Omental fat pad (tissue), 4 donors: Measurements from ENCODE around the gene SURF1. TPM values are rescaled to one million over a fixed set of nuclear protein-coding genes. Genes with fewer than 3 reads are reported as not detected.
A peak's percentile ranks its signal among the peaks of the same experiment; 100 is the strongest.

Source experiments
- ATAC-seq: fragments of 150-250 bp; one replicate; pipeline ENCODE4 v1.9.1; 2016; ENCODE audit warnings: mild to moderate bottlenecking, moderate library complexity; ENCODE audit not compliant: low FRiP score
- DNase-seq: peaks from one replicate; pipeline ENCODE4 v3.0.0-alpha.2; 2019; ENCODE audit warnings: low spot score
- CTCF ChIP-seq, 3 donors: fragments of 450-650 bp; IDR thresholded peaks; one replicate each; pipeline ENCODE4 v1.5.1; 2016 to 2017; ENCODE audit warnings: antibody characterized with exemption in 3 of 3, mild to moderate bottlenecking in 3 of 3, moderate library complexity in 2 of 3
- total RNA-seq, 4 donors: library from RNA; depleted of rRNA; stranded (reverse); fragments of >200 nt; gene quantifications; one replicate each; pipeline ENCODE4 v1.1.0, GENCODE V29; 2016

SURF1 gene
- total RNA-seq, 4 donors from 2014 or later = 30.3 to 47.1 (median 41.1) TPM

- no peak for DNase-seq
- TF ChIP-seq CTCF (IDR thresholded peaks at IDR 0.05) = no peak
- ATAC-seq = no peak
These were observed 5.3 kb upstream of the SURF1 start for GRCh38 chr9:133361507-133362092.

- ATAC-seq (no peak), DNase-seq (no peak)
- TF ChIP-seq CTCF (IDR thresholded peaks at IDR 0.05) = no peak
These were observed 4.4 kb upstream of the SURF1 start for GRCh38 chr9:133360400-133361393.

GRCh38 chr9:133359399-133360175 lies 3.3 kb upstream of the SURF1 start:
- DNase-seq = no peak
- TF ChIP-seq CTCF (IDR thresholded peaks at IDR 0.05) = no peak
- ATAC-seq = no peak

DNA sequence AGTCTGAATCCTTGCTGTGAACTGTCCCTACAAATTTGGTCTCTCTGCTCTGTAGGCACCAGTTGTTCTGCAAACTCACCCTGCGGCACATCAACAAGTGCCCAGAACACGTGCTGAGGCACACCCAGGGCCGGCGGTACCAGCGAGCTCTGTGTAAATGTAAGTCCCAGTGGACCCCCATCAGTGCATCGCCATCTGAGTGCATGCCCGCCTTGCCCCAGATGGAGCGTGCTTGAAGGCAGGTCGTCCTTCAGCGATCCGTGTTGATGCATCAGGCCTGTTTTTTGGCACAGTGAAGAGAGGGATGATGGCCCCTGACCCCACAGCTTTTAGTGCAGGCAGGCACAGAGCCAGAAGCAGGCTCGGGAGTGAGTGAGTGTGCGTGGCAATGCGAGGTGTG lies 1.4 kb upstream of the SURF1 start:
- DNase-seq (no peak), ATAC-seq (no peak)
- no peak for TF ChIP-seq CTCF (IDR thresholded peaks at IDR 0.05)

DNA sequence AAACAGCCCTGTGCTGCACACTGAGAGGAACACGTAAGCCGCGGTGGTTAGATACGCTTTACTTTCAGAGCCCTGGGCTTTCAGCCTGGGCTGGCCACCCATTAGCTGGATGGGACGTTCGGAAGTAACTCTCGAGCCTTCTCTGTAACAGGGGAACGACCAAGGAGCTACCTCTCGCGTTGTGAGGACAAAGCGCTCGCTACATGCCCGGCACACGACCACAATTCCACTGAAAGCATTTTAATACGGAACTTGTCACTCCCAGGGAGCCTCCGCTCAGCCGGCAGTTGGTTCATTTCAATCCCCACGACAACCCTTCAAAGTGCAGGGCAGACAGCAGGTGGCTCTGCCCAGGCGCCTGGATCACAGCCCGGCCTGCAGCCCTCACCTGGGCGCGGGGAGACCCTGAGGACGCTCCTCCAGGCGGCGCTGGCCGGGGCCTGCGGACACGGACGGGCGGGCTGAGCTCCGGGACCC lies 368 bp downstream of the SURF1 start:
- ATAC-seq (peak; percentile 3), DNase-seq (no peak)
- TF ChIP-seq CTCF (IDR thresholded peaks at IDR 0.05) = no peak

DNA sequence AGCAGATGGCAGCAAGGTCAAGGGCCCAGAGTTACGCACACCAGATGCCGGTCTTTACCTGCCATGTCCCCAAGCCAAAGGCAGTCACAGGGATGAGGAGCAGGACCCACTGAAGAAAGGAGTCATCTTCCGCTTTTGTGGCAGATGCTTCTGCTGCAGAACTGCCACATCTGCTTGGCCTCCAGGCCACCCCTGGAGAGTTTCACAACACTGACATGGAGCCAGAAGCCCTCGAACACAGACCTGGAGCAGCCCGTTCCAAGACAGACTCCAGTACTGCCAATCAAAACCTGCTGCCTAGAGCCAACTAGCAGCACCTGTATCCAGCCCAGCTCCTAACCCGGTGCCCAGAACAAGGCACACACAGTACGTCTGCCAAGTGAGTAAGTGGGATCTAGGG lies 1.5 kb downstream of the SURF1 start:
- TF ChIP-seq CTCF (IDR thresholded peaks at IDR 0.05) = no peak
- no peak for ATAC-seq
- no peak for DNase-seq
